ENCODE results near the gene NANOS3. TPM values are rescaled to one million over a fixed set of nuclear protein-coding genes. Genes with fewer than 3 reads are reported as not detected.
A peak's percentile ranks its signal among the peaks of the same experiment; 100 is the strongest.
"Not testable (repeated sequence)": the region's sequence is repeated elsewhere in the genome, so short reads cannot be mapped to it uniquely, and the experiment has no call there.

The NANOS3 gene
- total and polyA plus RNA-seq, 10 of the 15 experiments (the other 5 are each of a cell fraction or from before 2014, with no cell fraction given): 0.31 to 1.7 (median 0.81) TPM

- Histone ChIP-seq H3K9ac (ENCODE audit: control insufficient read depth, insufficient read depth, low read length) (no peak overlapping the region), H3K4me3 (no peak overlapping the region), H4K20me1 (ENCODE audit: control insufficient read depth, insufficient read depth) (no peaks in the 10 kb centered on the region), H3K9me3 (replicated peaks; ENCODE audit: control insufficient read depth, insufficient read depth, low read length) (no peaks in the 10 kb centered on the region), H3K79me2 (ENCODE audit: control insufficient read depth, insufficient read depth, low read length) (no peaks in the 10 kb centered on the region), H3K36me3 (ENCODE audit: control insufficient read depth in 2 of 2, insufficient read depth in 2 of 2, low read length in 1 of 2) (no peaks in the 10 kb centered on the region), H3K4me2 (ENCODE audit: control insufficient read depth, insufficient read depth) (peak overlapping the region; percentile 42; the same call in 1 of the 2 replicates), H3K27me3 (replicated peaks in 1 of 2; ENCODE audit: control insufficient read depth in 2 of 2, insufficient read depth in 2 of 2, low read length in 1 of 2) (no peaks in the 10 kb centered on the region), H2AFZ (ENCODE audit: control insufficient read depth, low read depth, low read length) (no peak overlapping the region; the same call in 1 of the 2 replicates), H3K27ac (ENCODE audit: control insufficient read depth, insufficient read depth) (no peak overlapping the region), H3K4me1 (ENCODE audit: control insufficient read depth, insufficient read depth, low read length) (peaks cover 19% of the 10 kb centered on the region)
- TF ChIP-seq SPI1 (IDR thresholded peaks at IDR 0.05; ENCODE audit: borderline replicate concordance, insufficient read depth, low read depth, low read length) (no peak), ATF2 (IDR thresholded peaks at IDR 0.05; ENCODE audit: low read length) (no peak), ZNF384 (IDR thresholded peaks at IDR 0.05; ENCODE audit: borderline replicate concordance, low read depth, low read length) (no peak), ZNF24 (IDR thresholded peaks at IDR 0.05) (no peak), ZBTB11 (CRISPR knock-in tag; IDR thresholded peaks at IDR 0.05) (no peak), PKNOX1 (IDR thresholded peaks at IDR 0.05) (no peak), NFXL1 (IDR thresholded peaks at IDR 0.05; ENCODE audit: borderline replicate concordance) (no peak), FOS (IDR thresholded peaks at IDR 0.05; ENCODE audit: borderline replicate concordance, extremely low read depth, insufficient read length) (no peak), RAD21 (IDR thresholded peaks at IDR 0.05; ENCODE audit: insufficient read depth, low read depth, low read length) (no peak)
- WGBS (ENCODE audit: insufficient coverage, insufficient replicate concordance, low lambda C conversion rate, missing lambda C conversion rate): 69% methylated on average over 25 of the region's 26 CpGs
- CTCF ChIA-PET: no interaction called here
- intact Hi-C loops (cut with micrococcal nuclease; ENCODE audit: unreplicated experiment): no loop called here
- DNase-seq (ENCODE audit: low read depth, low spot score) (no peak), ATAC-seq (no peak), FAIRE-seq (no peak)
- SMC1A ChIA-PET (ENCODE audit: uncharacterized antibody, unreplicated experiment): no interaction called here
- POLR2A ChIA-PET: interaction anchor here (1.5 to 2.4 kb wide), 2 partner anchors 9 to 11 kb away, joined by 3 to 11 read pairs; no protein-coding TSS in a partner anchor
- RAD21 ChIA-PET (ENCODE audit: unreplicated experiment): interaction anchor here (2.4 kb wide), 1 partner anchor 11 kb away, joined by 12 read pairs; no protein-coding TSS in a partner anchor
- no TSS peak for BruUV-seq (replicated peaks)
- in situ Hi-C loops (cut with MboI): no loop called here
Observed at GRCh38 chr19:13850910-13851733, 25.8 kb upstream of the NANOS3 start.

- H3K36me3 ChIP-seq (ENCODE audit: control insufficient read depth in 2 of 2, insufficient read depth in 2 of 2, low read length in 1 of 2); BruUV-seq (replicated peaks); H2AFZ ChIP-seq (ENCODE audit: control insufficient read depth, low read depth, low read length); DNase-seq (ENCODE audit: low read depth, low spot score); intact Hi-C loops (cut with micrococcal nuclease; ENCODE audit: unreplicated experiment); FAIRE-seq; H3K27me3 ChIP-seq (replicated peaks in 1 of 2; ENCODE audit: control insufficient read depth in 2 of 2, insufficient read depth in 2 of 2, low read length in 1 of 2); H3K9ac ChIP-seq (ENCODE audit: control insufficient read depth, insufficient read depth, low read length); in situ Hi-C loops (cut with MboI); H3K79me2 ChIP-seq (ENCODE audit: control insufficient read depth, insufficient read depth, low read length); ATAC-seq; H3K4me3 ChIP-seq; H3K9me3 ChIP-seq (replicated peaks; ENCODE audit: control insufficient read depth, insufficient read depth, low read length); H3K27ac ChIP-seq (ENCODE audit: control insufficient read depth, insufficient read depth); H3K4me2 ChIP-seq (ENCODE audit: control insufficient read depth, insufficient read depth); H4K20me1 ChIP-seq (ENCODE audit: control insufficient read depth, insufficient read depth): not testable (repeated sequence)
- ChIA-PET RAD21 (ENCODE audit: unreplicated experiment) (interaction anchor here (1.0 to 2.4 kb wide), 2 partner anchors 10 to 12 kb away, joined by 3 to 12 read pairs; no protein-coding TSS in a partner anchor), POLR2A (interaction anchor here (1.5 to 2.4 kb wide), 2 partner anchors 8 to 10 kb away, joined by 3 to 11 read pairs; no protein-coding TSS in a partner anchor), CTCF (interaction anchor here (1.0 to 1.6 kb wide), 2 partner anchors 10 to 794 kb away, joined by 3 to 4 read pairs; no protein-coding TSS in a partner anchor), SMC1A (ENCODE audit: uncharacterized antibody, unreplicated experiment) (interaction anchor here (1.2 to 1.5 kb wide), 2 partner anchors 9 to 10 kb away, joined by 3 to 5 read pairs; no protein-coding TSS in a partner anchor)
- 89% methylated on average over 5 of the region's 5 CpGs for WGBS (ENCODE audit: insufficient coverage, insufficient replicate concordance, low lambda C conversion rate, missing lambda C conversion rate)
- H3K4me1 ChIP-seq (ENCODE audit: control insufficient read depth, insufficient read depth, low read length): peaks cover 13% of the 10 kb centered on the region
Observed at GRCh38 chr19:13851734-13852114, 25.2 kb upstream of the NANOS3 start.
